Measurements from ENCODE around the gene GPR85. TPM values are rescaled to one million over a fixed set of nuclear protein-coding genes. Genes with fewer than 3 reads are reported as not detected.
"Not testable (repeated sequence)": the region's sequence is repeated elsewhere in the genome, so short reads cannot be mapped to it uniquely, and the experiment has no call there.

Gene GPR85
- total RNA-seq, 2 experiments from 2014 or later, result not detected

- peaks cover 4% of the 10 kb centered on the region for H3K27me3 Mint-ChIP-seq
- ChIA-PET CTCF (no interaction called here), POLR2A (no interaction called here)
- H3K27ac Mint-ChIP-seq, result no peak overlapping the region
- no peak overlapping the region for H3K4me3 Mint-ChIP-seq
- no peak for DNase-seq
- H3K9me3 Mint-ChIP-seq, result no peaks in the 10 kb centered on the region
- no peaks in the 10 kb centered on the region for H3K36me3 Mint-ChIP-seq
- H3K4me1 Mint-ChIP-seq (ENCODE audit: low read depth), result no peaks in the 10 kb centered on the region
- intact Hi-C loops (cut with micrococcal nuclease), result no loop called here
These were observed 8.3 kb downstream of the GPR85 start for GRCh38 chr7:113078331-113078730.

GRCh38 chr7:113076703-113077102, 9.9 kb downstream of the GPR85 start:
- Mint-ChIP-seq H3K9me3 (no peaks in the 10 kb centered on the region), H3K4me3 (no peak overlapping the region), H3K27ac (no peak overlapping the region), H3K36me3 (no peaks in the 10 kb centered on the region), H3K27me3 (peaks cover 4% of the 10 kb centered on the region), H3K4me1 (ENCODE audit: low read depth) (no peaks in the 10 kb centered on the region)
- intact Hi-C loops (cut with micrococcal nuclease), result no loop called here
- no peak for DNase-seq
- ChIA-PET CTCF (no interaction called here), POLR2A (no interaction called here)

GRCh38 chr7:113071465-113071864, 15.2 kb downstream of the GPR85 start:
- H3K4me1 Mint-ChIP-seq (ENCODE audit: low read depth), result no peaks in the 10 kb centered on the region

GRCh38 chr7:113062499-113062898, 24.1 kb downstream of the GPR85 start:
- Mint-ChIP-seq H3K4me1 (ENCODE audit: low read depth) (no peaks in the 10 kb centered on the region), H3K4me3 (no peak overlapping the region), H3K27me3 (no peaks in the 10 kb centered on the region), H3K36me3 (no peaks in the 10 kb centered on the region), H3K9me3 (no peaks in the 10 kb centered on the region), H3K27ac (no peak overlapping the region)
- POLR2A ChIA-PET, result no interaction called here
- CTCF ChIA-PET, result no interaction called here
- intact Hi-C loops (cut with micrococcal nuclease), result no loop called here
- DNase-seq, result no peak

More at GRCh38 chr7:113071465-113071864, 15.2 kb downstream of the GPR85 start:
- CTCF ChIA-PET, result no interaction called here
- POLR2A ChIA-PET, result no interaction called here
- H3K4me3 Mint-ChIP-seq, result no peak overlapping the region
- intact Hi-C loops (cut with micrococcal nuclease), result no loop called here
- no peaks in the 10 kb centered on the region for H3K9me3 Mint-ChIP-seq
- no peak overlapping the region for H3K27ac Mint-ChIP-seq
- DNase-seq, result no peak
- H3K36me3 Mint-ChIP-seq, result no peaks in the 10 kb centered on the region
- peaks cover 4% of the 10 kb centered on the region for H3K27me3 Mint-ChIP-seq

GRCh38 chr7:113060100-113060499, 26.5 kb downstream of the GPR85 start:
- H3K4me1 Mint-ChIP-seq (ENCODE audit: low read depth), result no peaks in the 10 kb centered on the region
- no peak overlapping the region for H3K27ac Mint-ChIP-seq
- ChIA-PET CTCF (no interaction called here), POLR2A (no interaction called here)
- H3K27me3 Mint-ChIP-seq, result peaks cover 5% of the 10 kb centered on the region
- H3K9me3 Mint-ChIP-seq, result no peaks in the 10 kb centered on the region
- H3K4me3 Mint-ChIP-seq, result no peak overlapping the region
- intact Hi-C loops (cut with micrococcal nuclease), result no loop called here
- DNase-seq, result no peak
- H3K36me3 Mint-ChIP-seq, result no peaks in the 10 kb centered on the region

- CTCF ChIA-PET, result no interaction called here
- DNase-seq, result no peak
- Mint-ChIP-seq H3K27me3 (peaks cover 5% of the 10 kb centered on the region), H3K4me1 (ENCODE audit: low read depth) (no peaks in the 10 kb centered on the region), H3K4me3 (no peak overlapping the region), H3K9me3 (peaks cover 10% of the 10 kb centered on the region), H3K36me3 (peaks cover 1% of the 10 kb centered on the region), H3K27ac (no peak overlapping the region)
- POLR2A ChIA-PET, result no interaction called here
- intact Hi-C loops (cut with micrococcal nuclease), result no loop called here
These were observed 31.7 kb downstream of the GPR85 start for GRCh38 chr7:113054938-113055337.

- CTCF ChIA-PET; H3K36me3 Mint-ChIP-seq; H3K27ac Mint-ChIP-seq; H3K27me3 Mint-ChIP-seq; DNase-seq; intact Hi-C loops (cut with micrococcal nuclease); H3K4me1 Mint-ChIP-seq (ENCODE audit: low read depth); POLR2A ChIA-PET; H3K4me3 Mint-ChIP-seq: not testable (repeated sequence)
- H3K9me3 Mint-ChIP-seq, result peaks cover 11% of the 10 kb centered on the region
These were observed 32.4 kb downstream of the GPR85 start for GRCh38 chr7:113054272-113054671.

- intact Hi-C loops (cut with micrococcal nuclease); POLR2A ChIA-PET; H3K4me1 Mint-ChIP-seq (ENCODE audit: low read depth); H3K27me3 Mint-ChIP-seq; H3K36me3 Mint-ChIP-seq; DNase-seq; H3K27ac Mint-ChIP-seq; CTCF ChIA-PET; H3K4me3 Mint-ChIP-seq: not testable (repeated sequence)
- H3K9me3 Mint-ChIP-seq, result peaks cover 11% of the 10 kb centered on the region
These were observed 37.4 kb downstream of the GPR85 start for GRCh38 chr7:113049221-113049620.

GRCh38 chr7:113046453-113046852, 40.2 kb downstream of the GPR85 start:
- ChIA-PET CTCF (no interaction called here), POLR2A (no interaction called here)
- Mint-ChIP-seq H3K27me3 (peaks cover 2% of the 10 kb centered on the region), H3K9me3 (peaks cover 11% of the 10 kb centered on the region), H3K4me1 (ENCODE audit: low read depth) (no peaks in the 10 kb centered on the region), H3K4me3 (no peak overlapping the region), H3K36me3 (peaks cover 1% of the 10 kb centered on the region), H3K27ac (no peak overlapping the region)
- intact Hi-C loops (cut with micrococcal nuclease), result no loop called here
- no peak for DNase-seq

GRCh38 chr7:113045379-113045778, 41.2 kb downstream of the GPR85 start:
- Mint-ChIP-seq H3K36me3 (no peaks in the 10 kb centered on the region), H3K4me3 (no peak overlapping the region), H3K27ac (no peak overlapping the region), H3K4me1 (ENCODE audit: low read depth) (no peaks in the 10 kb centered on the region), H3K9me3 (peaks cover 4% of the 10 kb centered on the region), H3K27me3 (peaks cover 3% of the 10 kb centered on the region)
- DNase-seq, result no peak
- ChIA-PET POLR2A (no interaction called here), CTCF (no interaction called here)
- intact Hi-C loops (cut with micrococcal nuclease), result no loop called here

- DNase-seq, result no peak
- intact Hi-C loops (cut with micrococcal nuclease), result no loop called here
- H3K27me3 Mint-ChIP-seq, result peaks cover 3% of the 10 kb centered on the region
- no peaks in the 10 kb centered on the region for H3K9me3 Mint-ChIP-seq
- H3K36me3 Mint-ChIP-seq, result no peaks in the 10 kb centered on the region
- ChIA-PET CTCF (interaction anchor here (1.2 kb wide), 1 partner anchor 8 kb away, joined by 3 read pairs; no protein-coding TSS in a partner anchor), POLR2A (no interaction called here)
- H3K4me3 Mint-ChIP-seq, result no peak overlapping the region
- H3K4me1 Mint-ChIP-seq (ENCODE audit: low read depth), result no peaks in the 10 kb centered on the region
- no peak overlapping the region for H3K27ac Mint-ChIP-seq
These were observed 42.2 kb downstream of the GPR85 start for GRCh38 chr7:113044394-113044793.

GRCh38 chr7:113040849-113041248, 45.8 kb downstream of the GPR85 start:
- no peak for DNase-seq
- H3K27me3 Mint-ChIP-seq, result peaks cover 6% of the 10 kb centered on the region
- H3K4me3 Mint-ChIP-seq, result no peak overlapping the region
- H3K9me3 Mint-ChIP-seq, result no peaks in the 10 kb centered on the region
- H3K36me3 Mint-ChIP-seq, result no peaks in the 10 kb centered on the region
- H3K27ac Mint-ChIP-seq, result no peak overlapping the region
- H3K4me1 Mint-ChIP-seq (ENCODE audit: low read depth), result no peaks in the 10 kb centered on the region
- ChIA-PET CTCF (no interaction called here), POLR2A (no interaction called here)
- intact Hi-C loops (cut with micrococcal nuclease), result no loop called here

GRCh38 chr7:113033959-113034358, 52.7 kb downstream of the GPR85 start:
- ChIA-PET CTCF (interaction anchor here (0.6 kb wide), 1 partner anchor 141 kb away, joined by 3 read pairs; no protein-coding TSS in a partner anchor), POLR2A (no interaction called here)
- no peak overlapping the region for H3K27ac Mint-ChIP-seq
- intact Hi-C loops (cut with micrococcal nuclease), result no loop called here
- H3K36me3 Mint-ChIP-seq, result no peaks in the 10 kb centered on the region
- H3K9me3 Mint-ChIP-seq, result no peaks in the 10 kb centered on the region
- no peak overlapping the region for H3K4me3 Mint-ChIP-seq
- no peaks in the 10 kb centered on the region for H3K4me1 Mint-ChIP-seq (ENCODE audit: low read depth)
- peaks cover 15% of the 10 kb centered on the region for H3K27me3 Mint-ChIP-seq
- DNase-seq, result no peak

All from activated CD4-positive, alpha-beta memory T cell treated with anti-CD3 and anti-CD28 coated beads for 36 hours (primary cell).